ENCODE results near the gene LETM1. TPM values are rescaled to one million over a fixed set of nuclear protein-coding genes. Genes with fewer than 3 reads are reported as not detected.
A peak's percentile ranks its signal among the peaks of the same experiment; 100 is the strongest.

Gene LETM1
- total and polyA plus RNA-seq, 4 experiments from 2014 or later, result 6.5 to 42.8 (median 25.5) TPM

GRCh38 chr4:1783015-1783414 is 72.9 kb downstream of the LETM1 start:
- H3K27me3 Mint-ChIP-seq, result no peaks in the 10 kb centered on the region
- H3K9me3 Mint-ChIP-seq, result no peaks in the 10 kb centered on the region
- no peaks in the 10 kb centered on the region for H3K4me1 ChIP-seq (ENCODE audit: insufficient read depth, low read length)
- H3K4me3 ChIP-seq (ENCODE audit: low read length in 2 of 2), result no peak overlapping the region
- ChIA-PET CTCF (ENCODE audit: partially characterized antibody) (no interaction called here), POLR2A (ENCODE audit: partially characterized antibody) (no interaction called here)
- no peaks in the 10 kb centered on the region for H3K4me1 Mint-ChIP-seq
- no peaks in the 10 kb centered on the region for H3K36me3 ChIP-seq (ENCODE audit: insufficient read depth, low read length)
- no peak overlapping the region for H3K4me3 Mint-ChIP-seq
- H3K27ac Mint-ChIP-seq, result no peak overlapping the region
- no peak for DNase-seq
- H3K9me3 ChIP-seq (ENCODE audit: control insufficient read depth in 1 of 2, low read length in 2 of 2), result no peaks in the 10 kb centered on the region
- intact Hi-C loops (cut with micrococcal nuclease), result no loop called here
- no peak overlapping the region for H3K27ac ChIP-seq (ENCODE audit: low read depth, low read length)
- no peaks in the 10 kb centered on the region for H3K36me3 Mint-ChIP-seq
- H3K27me3 ChIP-seq (ENCODE audit: insufficient read depth, low read length), result no peaks in the 10 kb centered on the region

- no peaks in the 10 kb centered on the region for H3K4me1 Mint-ChIP-seq
- no peak for DNase-seq
- no peaks in the 10 kb centered on the region for H3K36me3 Mint-ChIP-seq
- Histone ChIP-seq H3K4me1 (ENCODE audit: insufficient read depth, low read length) (no peaks in the 10 kb centered on the region), H3K9me3 (ENCODE audit: control insufficient read depth in 1 of 2, low read length in 2 of 2) (no peaks in the 10 kb centered on the region), H3K27ac (ENCODE audit: low read depth, low read length) (no peak overlapping the region), H3K4me3 (ENCODE audit: low read length in 2 of 2) (no peak overlapping the region), H3K27me3 (ENCODE audit: insufficient read depth, low read length) (no peaks in the 10 kb centered on the region), H3K36me3 (ENCODE audit: insufficient read depth, low read length) (no peaks in the 10 kb centered on the region)
- H3K4me3 Mint-ChIP-seq, result no peak overlapping the region
- ChIA-PET POLR2A (ENCODE audit: partially characterized antibody) (no interaction called here), CTCF (ENCODE audit: partially characterized antibody) (interaction anchor here (0.8 kb wide), 1 partner anchor 31 kb away, joined by 3 read pairs; no protein-coding TSS in a partner anchor)
- no peaks in the 10 kb centered on the region for H3K9me3 Mint-ChIP-seq
- no peaks in the 10 kb centered on the region for H3K27me3 Mint-ChIP-seq
- H3K27ac Mint-ChIP-seq, result peak overlapping the region in 1 of 7 donors; percentile 63
- intact Hi-C loops (cut with micrococcal nuclease), result no loop called here
Measured at GRCh38 chr4:1780435-1780834, 75.5 kb downstream of the LETM1 start.

GRCh38 chr4:1779588-1780382 is 76.2 kb downstream of the LETM1 start:
- Histone ChIP-seq H3K27me3 (ENCODE audit: insufficient read depth, low read length) (no peaks in the 10 kb centered on the region), H3K9me3 (ENCODE audit: control insufficient read depth in 1 of 2, low read length in 2 of 2) (no peaks in the 10 kb centered on the region), H3K4me3 (ENCODE audit: low read length in 2 of 2) (no peak overlapping the region), H3K4me1 (ENCODE audit: insufficient read depth, low read length) (no peaks in the 10 kb centered on the region), H3K27ac (ENCODE audit: low read depth, low read length) (no peak overlapping the region), H3K36me3 (ENCODE audit: insufficient read depth, low read length) (no peaks in the 10 kb centered on the region)
- Mint-ChIP-seq H3K36me3 (no peaks in the 10 kb centered on the region), H3K27me3 (no peaks in the 10 kb centered on the region), H3K9me3 (no peaks in the 10 kb centered on the region), H3K4me3 (no peak overlapping the region), H3K4me1 (no peaks in the 10 kb centered on the region), H3K27ac (peak overlapping the region in 1 of 7 donors; percentile 63)
- intact Hi-C loops (cut with micrococcal nuclease), result no loop called here
- POLR2A ChIA-PET (ENCODE audit: partially characterized antibody), result no interaction called here
- no peak for DNase-seq
- CTCF ChIA-PET (ENCODE audit: partially characterized antibody), result no interaction called here

- ChIA-PET CTCF (ENCODE audit: partially characterized antibody) (no interaction called here), POLR2A (ENCODE audit: partially characterized antibody) (no interaction called here)
- no peaks in the 10 kb centered on the region for H3K36me3 ChIP-seq (ENCODE audit: insufficient read depth, low read length)
- no peaks in the 10 kb centered on the region for H3K27me3 ChIP-seq (ENCODE audit: insufficient read depth, low read length)
- Mint-ChIP-seq H3K27ac (no peak overlapping the region), H3K9me3 (no peaks in the 10 kb centered on the region), H3K36me3 (no peaks in the 10 kb centered on the region), H3K4me3 (no peak overlapping the region), H3K4me1 (no peaks in the 10 kb centered on the region), H3K27me3 (peaks cover 0 to 2% of the 10 kb centered on the region in 2 donors)
- intact Hi-C loops (cut with micrococcal nuclease), result no loop called here
- H3K9me3 ChIP-seq (ENCODE audit: control insufficient read depth in 1 of 2, low read length in 2 of 2), result no peaks in the 10 kb centered on the region
- H3K27ac ChIP-seq (ENCODE audit: low read depth, low read length), result no peak overlapping the region
- H3K4me1 ChIP-seq (ENCODE audit: insufficient read depth, low read length), result no peaks in the 10 kb centered on the region
- no peak for DNase-seq
- no peak overlapping the region for H3K4me3 ChIP-seq (ENCODE audit: low read length in 2 of 2)
Measured at GRCh38 chr4:1778642-1779392, 77.1 kb downstream of the LETM1 start.

- DNase-seq, result no peak
- H3K36me3 Mint-ChIP-seq, result no peaks in the 10 kb centered on the region
- H3K27ac Mint-ChIP-seq, result no peak overlapping the region
- H3K4me1 Mint-ChIP-seq, result no peaks in the 10 kb centered on the region
- H3K4me3 Mint-ChIP-seq, result no peak overlapping the region
- intact Hi-C loops (cut with micrococcal nuclease), result no loop called here
- Histone ChIP-seq H3K4me3 (ENCODE audit: low read length in 2 of 2) (no peak overlapping the region), H3K4me1 (ENCODE audit: insufficient read depth, low read length) (no peaks in the 10 kb centered on the region), H3K36me3 (ENCODE audit: insufficient read depth, low read length) (no peaks in the 10 kb centered on the region), H3K9me3 (ENCODE audit: control insufficient read depth in 1 of 2, low read length in 2 of 2) (no peaks in the 10 kb centered on the region), H3K27me3 (ENCODE audit: insufficient read depth, low read length) (no peaks in the 10 kb centered on the region), H3K27ac (ENCODE audit: low read depth, low read length) (no peak overlapping the region)
- ChIA-PET POLR2A (ENCODE audit: partially characterized antibody) (no interaction called here), CTCF (ENCODE audit: partially characterized antibody) (no interaction called here)
- peaks cover 0 to 2% of the 10 kb centered on the region in 2 donors for H3K27me3 Mint-ChIP-seq
- no peaks in the 10 kb centered on the region for H3K9me3 Mint-ChIP-seq
Measured at GRCh38 chr4:1777822-1778641, 77.9 kb downstream of the LETM1 start.

- intact Hi-C loops (cut with micrococcal nuclease), result no loop called here
- no peaks in the 10 kb centered on the region for H3K27me3 ChIP-seq (ENCODE audit: insufficient read depth, low read length)
- no peaks in the 10 kb centered on the region for H3K36me3 Mint-ChIP-seq
- H3K27ac ChIP-seq (ENCODE audit: low read depth, low read length), result no peak overlapping the region
- no peaks in the 10 kb centered on the region for H3K9me3 Mint-ChIP-seq
- H3K9me3 ChIP-seq (ENCODE audit: control insufficient read depth in 1 of 2, low read length in 2 of 2), result no peaks in the 10 kb centered on the region
- POLR2A ChIA-PET (ENCODE audit: partially characterized antibody), result no interaction called here
- no peak overlapping the region for H3K27ac Mint-ChIP-seq
- H3K36me3 ChIP-seq (ENCODE audit: insufficient read depth, low read length), result no peaks in the 10 kb centered on the region
- no peak overlapping the region for H3K4me3 Mint-ChIP-seq
- DNase-seq, result no peak
- H3K27me3 Mint-ChIP-seq, result peaks cover 0 to 2% of the 10 kb centered on the region in 2 donors
- H3K4me3 ChIP-seq (ENCODE audit: low read length in 2 of 2), result no peak overlapping the region
- CTCF ChIA-PET (ENCODE audit: partially characterized antibody), result no interaction called here
- H3K4me1 ChIP-seq (ENCODE audit: insufficient read depth, low read length), result no peaks in the 10 kb centered on the region
- peaks cover 0 to 1% (median 0%) of the 10 kb centered on the region in 4 donors for H3K4me1 Mint-ChIP-seq
Measured at GRCh38 chr4:1776521-1777161, 79.3 kb downstream of the LETM1 start.
